HG03558 (cell line): ENCODE results near the gene MYO18B.

Experiments
- ATAC-seq: cut with Tn5 transposase; IDR thresholded peaks from one replicate; pipeline ENCODE4 v1.9.1; 2021; ENCODE audit warnings: moderate number of reproducible peaks; ENCODE audit not compliant: unreplicated experiment; ENCODE audit errors: extremely low read depth

MYO18B gene

DNA sequence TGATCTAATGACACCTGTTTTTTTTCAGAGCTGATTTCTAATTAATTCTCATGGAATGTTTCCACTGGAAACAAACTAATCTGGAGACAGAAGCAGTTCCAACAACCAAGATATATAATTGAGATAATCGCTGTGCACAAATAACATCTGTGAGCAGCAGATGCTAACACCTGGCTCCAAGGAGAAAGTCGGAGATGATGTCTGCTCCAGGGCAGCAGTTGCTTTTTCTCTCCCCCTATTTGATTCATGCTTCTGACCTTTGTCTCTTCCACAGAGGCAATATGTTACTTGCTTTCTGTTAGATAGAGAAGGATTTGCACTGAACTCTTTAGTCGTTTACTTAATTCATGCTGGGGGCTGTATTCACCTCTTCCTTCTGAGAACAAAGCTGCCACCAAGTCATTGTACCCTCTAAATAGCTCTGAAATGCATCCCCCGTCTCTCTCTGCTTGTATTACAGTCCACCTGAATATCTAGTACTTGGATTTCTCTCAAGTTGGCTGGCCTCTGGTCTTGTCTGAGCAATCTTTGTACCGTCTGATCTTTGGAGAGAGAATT is 187.4 kb downstream of the MYO18B start:
- ATAC-seq = no peak

DNA sequence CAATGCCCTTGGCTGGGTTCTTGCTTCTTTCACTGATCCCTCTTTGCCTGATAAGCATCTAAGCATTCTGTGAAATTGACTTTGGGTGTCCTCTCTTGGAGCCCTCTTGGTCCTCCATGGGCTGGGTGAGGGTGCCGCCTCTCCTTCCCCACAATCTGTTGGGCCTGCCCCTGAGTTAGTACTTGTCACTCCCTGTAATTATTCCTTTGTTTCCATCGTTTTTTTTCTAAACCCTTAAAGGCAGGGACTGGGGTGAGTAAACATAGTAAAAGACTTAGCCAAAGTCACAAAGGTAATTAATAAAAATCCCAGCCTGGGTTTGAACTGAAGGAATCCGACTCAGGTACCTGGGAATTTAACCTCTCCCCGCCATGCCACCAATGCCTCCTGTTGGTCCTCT is 188.1 kb downstream of the MYO18B start:
- no peak for ATAC-seq

DNA sequence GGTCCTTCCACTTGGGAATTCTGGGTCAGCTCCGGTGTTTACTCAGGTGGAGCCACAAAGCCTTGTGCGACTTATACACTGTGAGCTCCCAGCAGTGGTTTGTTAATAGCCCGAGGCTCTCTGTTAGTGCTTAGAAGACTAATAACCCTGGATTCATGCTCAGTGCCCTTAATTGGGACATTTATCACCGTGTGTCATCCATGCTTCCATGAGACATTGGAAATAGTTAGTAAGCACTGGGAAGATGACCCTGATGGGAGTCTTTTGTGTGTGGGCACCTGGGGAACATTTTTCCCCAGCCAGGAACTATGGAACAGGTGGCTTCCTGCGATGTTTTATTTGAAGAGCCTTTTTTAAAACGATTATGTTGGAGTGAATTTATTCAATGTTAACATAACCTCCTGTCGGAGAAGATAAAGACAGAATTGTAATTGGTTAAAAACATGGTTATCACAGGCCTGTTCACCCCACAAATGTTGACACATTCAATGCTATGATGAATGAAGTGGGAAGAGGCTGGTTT is 188.9 kb downstream of the MYO18B start:
- ATAC-seq = no peak

DNA sequence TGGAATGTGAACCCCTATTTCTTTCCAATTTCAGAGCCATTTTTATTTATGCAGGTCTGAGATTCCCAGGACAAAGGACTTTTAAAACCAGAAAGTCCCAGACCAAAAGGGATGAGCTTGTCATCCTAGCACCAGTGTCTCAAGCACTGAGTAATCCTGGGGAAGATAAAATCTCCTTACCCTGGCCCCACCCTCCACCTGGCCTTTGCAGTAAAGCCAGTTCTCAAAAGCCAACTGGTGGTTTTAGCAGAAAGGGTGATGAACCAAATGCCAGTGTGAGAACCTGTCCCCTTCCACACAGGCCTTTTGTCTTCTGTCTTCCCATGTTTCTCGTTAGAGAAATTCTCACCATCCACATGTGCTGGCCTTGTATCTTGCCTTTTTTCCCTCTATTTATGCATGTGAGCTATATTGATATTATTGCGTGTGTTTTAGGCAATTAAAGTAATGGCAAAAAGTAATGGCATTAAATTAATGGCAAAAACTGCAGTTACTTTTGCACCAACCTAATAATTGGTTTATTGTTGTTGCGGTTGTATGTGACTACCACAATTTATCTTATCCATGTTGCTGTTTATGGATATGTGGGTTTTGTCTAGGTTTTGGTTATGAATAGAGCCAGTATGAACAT is 191.3 kb downstream of the MYO18B start:
- ATAC-seq = no peak

DNA sequence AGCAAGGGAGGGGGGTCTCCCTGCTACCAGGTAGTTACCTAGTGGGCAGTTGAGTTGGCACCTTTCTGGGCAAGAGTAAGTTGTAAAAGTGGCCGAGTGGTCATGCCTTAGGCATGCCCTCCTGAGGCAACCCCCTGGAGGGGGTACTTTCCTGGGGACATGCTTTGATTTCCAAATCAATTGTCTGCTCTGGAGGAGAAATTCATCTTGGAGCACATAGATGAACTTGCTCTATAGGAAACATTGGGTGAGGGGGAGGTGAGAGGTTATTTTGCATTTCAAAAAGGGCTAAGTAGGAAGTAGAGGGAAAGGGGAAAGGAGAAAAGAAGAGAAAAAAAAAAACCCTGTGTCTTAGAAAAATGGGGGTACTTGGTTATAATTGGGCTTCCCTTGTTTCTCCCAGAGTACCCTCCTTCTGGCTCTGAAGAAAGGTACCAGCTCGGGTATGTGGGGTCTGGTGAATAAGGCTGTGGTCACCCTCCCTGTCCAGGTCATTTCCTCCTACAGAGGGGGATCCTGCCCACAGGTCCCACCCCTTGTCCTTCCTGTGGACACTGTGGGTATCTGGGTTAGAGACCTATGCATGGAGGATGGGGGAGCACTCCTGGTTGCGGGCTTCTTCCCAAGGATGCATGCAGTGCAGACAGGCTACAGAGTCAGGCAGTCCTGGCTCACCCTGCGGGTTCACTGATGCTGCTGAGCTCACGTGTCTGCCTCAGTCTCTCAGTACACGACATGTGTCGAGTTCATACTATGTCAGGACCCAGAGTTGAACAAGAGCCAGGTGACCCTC is 193.5 kb downstream of the MYO18B start:
- no peak for ATAC-seq

DNA sequence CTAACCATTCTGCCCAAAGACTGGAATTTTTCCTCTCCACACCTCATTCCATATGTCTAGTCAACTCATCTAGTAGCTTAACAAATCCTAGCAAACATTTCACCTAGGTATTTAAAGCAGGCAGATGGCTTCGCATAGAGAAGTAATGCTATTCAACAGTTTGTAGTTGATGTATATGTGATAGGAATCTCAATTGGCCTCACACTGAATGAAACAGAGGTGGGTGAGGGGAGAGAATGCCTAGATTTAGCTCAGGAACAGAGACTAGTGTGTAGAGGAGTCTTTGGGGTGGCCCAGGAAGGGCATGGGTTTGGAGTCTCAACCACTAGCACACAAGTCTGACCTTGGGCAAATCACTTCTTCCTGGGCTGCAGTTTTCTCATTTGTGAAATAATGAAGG is 196.2 kb downstream of the MYO18B start:
- no peak for ATAC-seq

DNA sequence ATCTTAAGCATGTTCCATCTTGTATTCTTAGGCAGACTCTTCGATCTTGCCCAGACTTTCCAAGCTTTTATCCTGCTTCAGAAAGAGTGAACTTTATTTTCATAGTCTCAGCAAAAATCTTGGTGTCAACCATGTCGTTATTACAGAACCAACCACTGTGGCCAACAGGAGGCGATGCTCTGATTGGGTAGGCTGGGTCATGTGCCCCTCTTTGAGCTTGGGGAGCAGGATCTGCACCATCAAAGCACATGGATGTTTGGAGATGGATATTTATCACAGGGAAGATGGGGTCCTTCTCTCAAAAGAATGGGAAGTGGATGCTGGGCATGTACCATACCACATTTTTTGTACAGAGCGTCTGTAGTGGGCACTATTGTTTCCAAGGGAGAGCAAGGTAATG is 197.4 kb downstream of the MYO18B start:
- ATAC-seq = no peak

DNA sequence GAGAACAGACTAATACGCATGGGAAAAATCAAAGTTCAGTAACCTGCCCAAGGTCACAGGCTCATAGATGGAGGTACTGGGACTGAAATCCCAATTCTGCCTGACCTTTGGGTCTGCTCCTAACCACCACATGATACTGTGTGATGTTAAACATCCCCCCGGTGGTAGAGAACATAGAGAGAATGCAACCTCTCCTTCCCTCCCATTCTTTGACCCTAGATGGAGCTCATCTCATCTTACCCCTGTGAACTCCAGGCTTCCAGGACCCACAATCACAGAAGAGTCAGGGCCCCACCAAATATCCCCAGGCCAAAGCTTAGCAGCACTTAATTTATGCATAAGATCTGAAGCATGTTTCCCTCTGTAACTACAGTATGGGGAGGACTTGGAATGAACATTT is 198.5 kb downstream of the MYO18B start:
- ATAC-seq = no peak

DNA sequence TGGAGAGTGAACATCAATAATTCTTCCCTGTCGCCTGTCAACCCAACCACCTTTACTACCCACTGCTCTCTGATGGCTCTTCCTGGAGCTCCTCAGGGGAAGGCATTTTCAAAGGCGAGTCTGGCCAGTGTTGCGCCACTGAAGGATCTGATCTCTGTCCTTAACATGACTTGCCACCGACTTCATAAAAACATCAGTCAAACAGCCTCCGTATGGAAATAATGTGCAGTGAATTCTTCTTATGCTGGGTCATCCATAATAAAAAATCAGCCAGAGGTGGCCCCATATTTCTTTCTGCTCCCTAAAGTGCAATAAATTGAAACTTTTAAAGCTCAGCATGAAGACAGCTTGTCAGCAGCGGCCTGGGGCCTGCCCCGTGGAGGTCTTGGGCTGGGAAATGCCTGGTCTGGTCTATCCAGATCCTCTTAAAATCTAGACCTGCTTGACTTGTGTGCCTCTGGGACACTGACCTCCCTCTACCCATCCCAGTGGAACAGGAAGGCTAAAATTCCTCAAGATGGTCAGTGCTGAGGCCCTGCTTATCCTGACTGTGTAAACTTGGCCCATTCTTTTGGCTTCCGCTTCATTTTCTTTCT is 199.5 kb downstream of the MYO18B start:
- ATAC-seq = no peak

DNA sequence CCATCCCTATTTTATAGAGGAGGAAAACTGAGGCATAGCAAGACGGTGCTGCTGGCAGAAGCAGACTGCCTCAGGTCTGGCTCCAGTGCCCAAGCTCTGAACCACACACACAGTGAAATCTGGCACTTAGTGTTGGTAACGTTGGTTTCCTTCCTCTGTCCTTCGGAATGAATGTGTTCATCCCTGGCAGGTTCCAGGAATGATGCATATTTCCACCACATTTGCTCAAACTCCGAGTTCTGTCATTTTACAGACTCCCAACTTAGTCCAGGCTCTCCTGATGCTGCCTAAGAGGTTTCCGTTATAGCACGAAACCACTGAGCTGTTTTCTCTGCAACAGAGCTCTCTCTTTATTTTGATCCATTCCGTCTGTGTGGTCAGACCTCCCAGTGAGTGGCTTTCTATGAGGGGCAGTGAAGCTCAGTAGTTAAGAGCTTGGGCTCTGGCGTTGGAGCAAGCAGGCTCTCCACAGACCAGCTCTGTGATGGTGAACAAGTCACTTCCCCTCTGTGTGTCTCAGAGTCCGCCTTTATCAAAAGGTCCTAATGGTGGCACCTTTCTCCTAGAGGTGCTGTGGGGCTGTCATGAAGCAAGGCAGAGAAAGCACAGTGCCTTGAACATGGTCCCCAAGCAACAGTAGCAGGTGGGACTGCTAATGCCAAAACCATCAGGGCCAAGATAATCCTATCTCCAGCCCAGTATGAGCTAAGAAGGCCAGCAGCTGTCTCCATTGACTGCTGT is 200.3 kb downstream of the MYO18B start:
- no peak for ATAC-seq

DNA sequence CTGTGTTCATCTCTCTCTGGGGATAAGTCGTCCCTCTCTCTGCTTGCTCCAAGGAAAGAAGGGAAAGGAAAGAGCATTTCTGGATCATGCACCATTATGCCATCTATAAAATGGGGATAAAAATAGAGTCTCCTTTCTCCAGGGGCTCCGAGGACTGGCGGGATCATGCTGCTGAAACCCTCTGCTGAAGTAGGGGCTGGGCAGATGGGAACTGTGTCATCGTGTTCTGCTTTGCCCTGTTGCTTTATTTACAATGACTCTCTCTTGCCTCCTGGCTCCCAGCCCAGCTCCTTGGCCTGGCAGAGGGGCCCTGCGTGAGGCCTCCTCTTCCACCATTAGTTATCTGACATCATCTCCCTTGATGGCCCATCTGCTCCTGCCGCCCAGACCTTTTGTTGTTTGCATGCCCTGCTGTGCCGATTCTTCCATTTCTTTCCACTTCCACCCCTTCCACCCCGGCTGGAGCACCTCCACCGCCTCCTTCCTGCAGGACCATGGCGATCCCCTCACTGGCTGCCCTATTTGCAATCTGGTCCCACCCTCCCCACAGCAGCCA is 200.9 kb downstream of the MYO18B start:
- ATAC-seq = no peak

DNA sequence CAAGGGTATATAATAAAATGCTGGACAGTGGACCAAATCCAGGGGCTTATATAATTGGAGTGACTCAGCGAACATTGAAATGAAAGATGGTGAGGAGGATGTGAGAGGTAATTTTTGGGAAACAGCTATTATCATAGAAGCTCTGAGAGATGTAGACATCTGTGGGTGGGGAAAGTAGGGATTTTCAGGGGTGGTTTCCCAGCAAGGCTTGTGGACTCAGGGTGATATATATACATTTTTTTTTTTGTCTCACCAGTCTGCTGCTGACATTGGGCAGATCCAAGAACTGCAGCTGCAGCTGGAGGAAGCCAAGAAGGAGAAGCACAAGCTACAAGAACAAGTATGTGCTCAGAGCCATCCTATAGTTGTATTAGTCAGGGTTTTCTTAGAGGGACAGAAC is 208.1 kb downstream of the MYO18B start:
- no peak for ATAC-seq

DNA sequence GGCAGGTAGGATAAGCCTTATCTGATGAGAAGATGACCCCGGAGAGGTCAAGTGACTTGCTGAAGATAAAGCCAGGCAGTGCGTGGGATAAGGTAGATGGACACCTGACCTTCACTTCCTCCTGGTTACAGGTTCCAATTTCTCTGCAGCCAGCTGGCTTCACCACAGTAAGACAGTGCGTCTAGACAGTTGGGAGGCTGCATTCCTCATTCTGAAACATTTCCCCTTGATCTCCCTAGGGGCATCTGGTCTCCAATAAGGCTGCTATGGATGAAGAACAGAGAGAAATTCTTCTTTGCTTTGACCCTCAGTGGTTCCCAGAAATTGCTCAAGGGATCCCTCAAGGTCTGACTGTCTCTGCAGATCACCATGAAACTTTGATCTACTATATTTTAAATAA is 211.3 kb downstream of the MYO18B start:
- no peak for ATAC-seq

DNA sequence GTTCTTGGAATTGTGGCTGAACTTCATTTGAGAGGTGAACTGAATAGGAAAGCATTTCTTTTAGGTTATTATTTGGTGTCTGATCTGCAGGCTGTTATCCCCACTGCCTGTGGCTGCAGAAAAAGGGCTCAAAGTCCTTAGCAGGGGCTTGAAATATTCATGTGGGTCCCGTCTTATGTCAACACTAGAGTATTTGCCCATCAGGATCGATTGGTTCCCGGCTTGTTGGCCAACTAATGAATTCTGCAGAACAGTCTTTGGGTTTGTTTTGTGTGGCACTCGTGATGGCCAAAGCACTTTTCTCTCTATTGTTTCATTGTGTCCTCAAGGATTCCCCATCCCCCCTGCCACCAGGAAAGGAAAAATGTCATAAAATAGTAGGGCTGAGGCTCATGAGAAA is 211.9 kb downstream of the MYO18B start:
- ATAC-seq = no peak

DNA sequence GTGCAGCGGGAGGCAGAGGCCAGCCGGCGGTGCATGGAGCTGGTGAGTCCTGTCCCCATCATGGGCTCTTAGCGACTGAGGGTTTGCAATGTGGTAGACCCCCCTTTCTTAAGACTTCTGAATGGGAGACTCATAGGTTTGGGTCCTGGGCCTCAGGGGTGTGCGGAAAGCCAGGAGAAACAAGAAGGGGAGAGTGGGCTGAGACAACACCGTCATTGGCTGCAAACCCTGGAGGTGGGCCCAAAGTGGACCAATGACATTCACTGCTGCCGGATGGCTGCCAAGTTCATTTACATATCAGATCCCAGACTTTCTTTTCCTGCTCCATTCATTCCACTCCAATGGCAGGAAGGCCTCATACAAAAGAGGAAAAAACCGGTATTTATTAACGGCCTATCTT is 213.3 kb downstream of the MYO18B start:
- no peak for ATAC-seq

DNA sequence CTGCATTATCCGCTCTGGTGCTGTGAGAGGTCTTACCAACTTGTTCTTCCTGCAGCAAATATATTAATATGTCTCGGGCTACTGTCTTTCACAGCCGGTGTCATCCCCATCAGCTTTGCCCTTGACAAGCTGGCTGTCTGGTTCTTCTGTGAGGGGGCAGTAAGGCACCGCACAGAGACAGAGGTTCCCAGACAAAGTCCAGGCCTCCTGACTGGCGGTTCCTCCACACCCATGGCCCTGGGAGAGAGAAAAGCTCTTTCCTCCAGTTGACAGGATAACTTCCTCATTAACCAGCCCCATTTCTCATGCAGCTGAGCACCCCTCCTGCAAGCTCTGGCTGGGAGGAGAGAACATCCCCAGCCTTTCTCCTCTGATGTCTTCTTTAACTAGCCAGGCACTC is 214.8 kb downstream of the MYO18B start:
- ATAC-seq = no peak

DNA sequence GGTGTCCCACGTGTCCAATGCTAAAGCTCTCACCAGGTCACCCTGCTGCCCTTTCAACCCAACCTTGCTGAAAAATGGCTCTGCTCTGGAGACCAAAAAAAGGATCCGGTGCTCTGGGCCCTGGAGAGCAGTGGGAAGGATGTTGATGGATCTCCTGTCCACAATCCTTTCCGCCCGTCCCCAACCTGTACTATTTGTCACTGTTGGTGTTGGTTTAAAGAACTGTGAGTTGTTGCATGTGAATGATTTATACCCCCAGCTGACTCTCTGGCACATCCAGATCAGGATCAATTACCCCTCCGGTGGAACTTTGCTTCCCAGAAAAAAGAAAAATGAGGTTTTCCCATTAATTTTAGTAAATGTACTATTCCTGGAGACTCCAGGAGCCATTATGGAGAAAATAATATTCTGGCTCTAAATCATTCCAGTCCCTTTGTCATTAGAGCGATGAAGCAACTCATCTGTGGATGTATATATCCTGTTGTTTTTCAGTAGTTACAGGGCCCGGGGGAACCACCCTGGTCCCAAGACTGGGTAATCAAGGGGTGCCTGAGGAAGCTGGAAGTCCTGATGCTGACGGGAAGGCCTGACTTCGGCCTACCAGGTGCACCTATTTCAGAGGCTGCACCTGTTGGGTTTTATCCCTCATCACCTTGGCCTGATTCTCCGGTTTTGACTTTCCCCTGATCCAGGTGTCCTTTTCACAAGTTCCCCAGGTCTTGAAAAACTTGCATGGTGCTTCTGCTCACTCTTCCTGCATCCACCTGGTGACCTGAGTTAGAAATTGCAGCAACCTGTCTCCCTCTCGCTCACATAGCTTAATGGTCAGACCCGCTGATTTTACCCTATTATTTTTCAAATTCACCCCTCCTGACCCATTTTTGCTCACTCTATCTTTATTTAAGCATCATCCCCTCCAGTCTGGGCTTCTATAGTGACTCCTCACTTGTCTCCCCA is 218.1 kb downstream of the MYO18B start:
- ATAC-seq = no peak

DNA sequence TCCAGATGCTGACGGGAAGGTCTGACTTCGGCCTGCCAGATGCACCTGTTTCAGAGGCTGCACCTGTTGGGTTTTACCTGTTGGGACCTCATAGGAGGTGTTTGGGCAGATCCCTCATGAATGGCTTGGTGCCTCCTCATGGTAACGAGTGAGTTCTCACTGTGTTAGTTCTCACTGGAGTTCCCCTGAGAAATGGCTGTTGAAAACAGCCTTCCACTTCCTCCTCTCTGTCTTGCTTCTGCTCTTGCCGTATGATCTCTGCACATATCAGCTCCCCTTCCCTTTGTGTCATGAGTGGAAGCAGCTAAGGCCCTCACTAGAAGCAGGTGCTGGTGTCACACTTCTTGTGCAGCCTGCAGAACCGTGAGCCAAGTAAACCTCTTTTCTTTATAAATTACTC is 219.7 kb downstream of the MYO18B start:
- ATAC-seq = no peak

DNA sequence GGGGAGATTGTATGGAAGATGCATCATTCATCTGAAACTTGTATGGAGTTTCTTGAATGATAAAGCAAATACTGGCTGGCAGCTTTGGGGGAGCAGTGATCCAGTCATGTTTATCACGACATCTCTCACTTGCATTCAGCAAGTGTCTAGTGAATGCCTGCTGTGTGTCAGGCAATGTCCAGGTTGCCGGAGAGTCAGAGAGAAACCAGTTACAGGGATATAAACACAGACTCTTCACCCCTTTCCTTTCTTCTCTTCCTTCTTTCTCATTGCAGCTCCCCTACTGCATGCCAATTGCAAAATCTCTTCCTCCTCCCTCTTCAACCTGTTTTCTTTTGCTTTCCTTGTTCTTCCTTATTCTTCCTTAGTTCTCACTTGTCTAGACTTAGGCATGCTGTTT is 220.7 kb downstream of the MYO18B start:
- no peak for ATAC-seq
